HG03558 (cell line): Measurements from ENCODE around the gene TNS3.
A peak's percentile ranks its signal among the peaks of the same experiment; 100 is the strongest.

ENCODE experiments used
- ATAC-seq: cut with Tn5 transposase; IDR thresholded peaks from one replicate; pipeline ENCODE4 v1.9.1; 2021; ENCODE audit warnings: moderate number of reproducible peaks; ENCODE audit not compliant: unreplicated experiment; ENCODE audit errors: extremely low read depth

TNS3 gene

GRCh38 chr7:47231627-47232026, 350.3 kb downstream of the TNS3 start:
- ATAC-seq: no peak

- no peak for ATAC-seq
Observed at GRCh38 chr7:47231032-47231431, 350.9 kb downstream of the TNS3 start.

- ATAC-seq: no peak
Observed at GRCh38 chr7:47228386-47229014, 353.4 kb downstream of the TNS3 start.

- peak; percentile 78 for ATAC-seq
Observed at GRCh38 chr7:47227762-47228177, 354.1 kb downstream of the TNS3 start.

- ATAC-seq: no peak
Observed at GRCh38 chr7:47226696-47227095, 355.2 kb downstream of the TNS3 start.

GRCh38 chr7:47225387-47226131, 356.4 kb downstream of the TNS3 start:
- ATAC-seq: no peak
